Endothelial cell of umbilical vein (primary cell): Measurements from ENCODE around the gene KIF1B. TPM values are rescaled to one million over a fixed set of nuclear protein-coding genes. Genes with fewer than 3 reads are reported as not detected.

Experiments used
- BruUV-seq: library from RNA; stranded (reverse); fragments of 400-500 nt; replicated peaks from 2 replicates; lab custom pipeline; 2021; lab: Mats Ljungman, UMichigan
- CTCF ChIA-PET: fragments of 300-600, 350-600 bp; sonication (Branson Sonifier 250); formaldehyde crosslinking; loops from one replicate; lab custom pipeline; 2021; ENCODE audit warnings: antibody characterized with exemption, inconsistent platforms; lab: Charles Lee
- POLR2A ChIA-PET: fragments of 300-600, 350-600 bp; sonication (Branson Sonifier 250); formaldehyde crosslinking; loops from one replicate; lab custom pipeline; 2021; ENCODE audit warnings: antibody characterized with exemption, inconsistent platforms; lab: Charles Lee
- DNase-seq: peaks from one replicate; pipeline ENCODE4 v3.0.0-alpha.2; 2011; ENCODE audit warnings: low read depth, low spot score
- FAIRE-seq: peaks from 2 replicates; lab custom pipeline; 2011; peaks lifted over from hg19 to GRCh38; lab: Jason Lieb, UNC
- H2AFZ ChIP-seq: 2 replicates; pipeline ENCODE4 v1.6.0; 2012; ENCODE audit warnings: low read depth, low read length, control low read depth, inconsistent platforms
- H3K27ac ChIP-seq: 2 replicates; pipeline ENCODE4 v1.5.1; 2011; ENCODE audit warnings: low read depth, mild to moderate bottlenecking, control low read depth, low read length, moderate library complexity; ENCODE audit not compliant: insufficient read depth
- H3K27me3 ChIP-seq, 2 experiments: 2 replicates each; pipeline versions ENCODE4 v1.6.0 to v1.6.1; 2011; ENCODE audit warnings: low read length in 2 of 2, mixed read lengths in 1 of 2; ENCODE audit not compliant: control insufficient read depth in 2 of 2, insufficient read depth in 2 of 2
- H3K36me3 ChIP-seq, 2 experiments: 2 replicates in 1 of 2; 3 replicates in 1 of 2; pipeline ENCODE4 v1.5.1; 2011; ENCODE audit warnings: low read length in 2 of 2, mild to moderate bottlenecking in 1 of 2, moderate library complexity in 1 of 2; ENCODE audit not compliant: control insufficient read depth in 2 of 2, insufficient read depth in 2 of 2; ENCODE audit errors: extremely low read depth in 1 of 2
- H3K4me1 ChIP-seq: 3 replicates; pipeline ENCODE4 v1.5.1; 2011; ENCODE audit warnings: mild to moderate bottlenecking, low read length; ENCODE audit not compliant: control insufficient read depth, insufficient read depth; ENCODE audit errors: extremely low read depth
- H3K4me2 ChIP-seq: 2 replicates; pipeline ENCODE4 v1.6.1; 2011; ENCODE audit warnings: low read length, control low read depth, mixed read lengths; ENCODE audit not compliant: insufficient read depth
- H3K4me3 ChIP-seq, 3 experiments: fragments of 200-600 bp in 1 of 3; sonication (generic), shearing (Covaris generic) in 1 of 3; replicated peaks in 1 of 3; 2 replicates each; pipeline ENCODE4 v1.5.1; 2011 to 2016; ENCODE audit warnings: control low read depth in 3 of 3, low read length in 3 of 3, mild to moderate bottlenecking in 2 of 3, inconsistent platforms in 1 of 3, low read depth in 1 of 3, moderate library complexity in 1 of 3; ENCODE audit not compliant: insufficient read depth in 1 of 3
- H3K79me2 ChIP-seq: 2 replicates; pipeline ENCODE4 v1.6.0; 2012; ENCODE audit warnings: low read length, inconsistent platforms; ENCODE audit not compliant: control insufficient read depth, insufficient read depth
- H3K9ac ChIP-seq: replicated peaks from 2 replicates; pipeline ENCODE3; 2011; ENCODE audit warnings: low read length, control low read depth; ENCODE audit not compliant: insufficient read depth; ENCODE audit errors: extremely low read depth
- H3K9me1 ChIP-seq: replicated peaks from 3 replicates; pipeline ENCODE4 v1.6.0; 2011; ENCODE audit warnings: mild to moderate bottlenecking, low read length; ENCODE audit not compliant: control insufficient read depth, insufficient read depth; ENCODE audit errors: extremely low read depth
- H3K9me3 ChIP-seq: replicated peaks from 2 replicates; pipeline ENCODE4 v1.5.1; 2012; ENCODE audit warnings: low read length, inconsistent platforms; ENCODE audit not compliant: control insufficient read depth, insufficient read depth
- H4K20me1 ChIP-seq: replicated peaks from 2 replicates; pipeline ENCODE3; 2011; ENCODE audit warnings: mild to moderate bottlenecking, low read length; ENCODE audit not compliant: control insufficient read depth, insufficient read depth; ENCODE audit errors: extremely low read depth
- CTCF ChIP-seq, 2 donors: IDR thresholded peaks; 1 replicate in 1 of 2; 2 replicates in 1 of 2; pipeline ENCODE4 v1.5.1; 2011; ENCODE audit warnings: low read length in 2 of 2, mild to moderate bottlenecking in 2 of 2, moderate library complexity in 2 of 2, control low read depth in 1 of 2, inconsistent platforms in 1 of 2, low read depth in 1 of 2; ENCODE audit not compliant: insufficient read depth in 1 of 2; ENCODE audit errors: extremely low read depth in 1 of 2
- EZH2 ChIP-seq: IDR thresholded peaks from 2 replicates; pipeline ENCODE4 v1.6.1; 2012; ENCODE audit warnings: borderline replicate concordance, low read depth, mild to moderate bottlenecking, moderate library complexity, low read length, inconsistent platforms; ENCODE audit not compliant: severe bottlenecking
- FOS ChIP-seq: IDR thresholded peaks from 2 replicates; pipeline ENCODE4 v1.6.1; 2011; ENCODE audit warnings: mild to moderate bottlenecking, low read length, moderate library complexity, borderline replicate concordance; ENCODE audit not compliant: insufficient read depth
- GATA2 ChIP-seq: IDR thresholded peaks from 2 replicates; pipeline ENCODE4 v1.7.0; 2011; ENCODE audit warnings: low read depth, mild to moderate bottlenecking, moderate library complexity, mixed read lengths, low read length; ENCODE audit not compliant: insufficient read length, insufficient read depth
- JUN ChIP-seq: IDR thresholded peaks from 2 replicates; pipeline ENCODE4 v1.6.1; 2011; ENCODE audit warnings: borderline replicate concordance, low read depth; ENCODE audit not compliant: insufficient read length, insufficient read depth
- MAX ChIP-seq: IDR thresholded peaks from 2 replicates; pipeline ENCODE4 v1.6.1; 2011; ENCODE audit not compliant: insufficient read depth, insufficient read length
- MYC ChIP-seq: IDR thresholded peaks from one replicate; pipeline ENCODE4 v1.6.1; 2011; ENCODE audit warnings: mild to moderate bottlenecking, low read depth, low read length
- POLR2A ChIP-seq: IDR thresholded peaks from 2 replicates; pipeline ENCODE4 v1.6.1; 2012; ENCODE audit warnings: low read depth, mild to moderate bottlenecking, control low read depth, low read length
- POLR2AphosphoS5 ChIP-seq: IDR thresholded peaks from 2 replicates; pipeline ENCODE4 v1.6.1; 2012; ENCODE audit warnings: low read depth, mild to moderate bottlenecking, control low read depth, low read length, moderate library complexity; ENCODE audit not compliant: insufficient read depth
- dilution Hi-C: fragments of 300-500 bp; cut with MboI; formaldehyde crosslinking; loops from one replicate; pipeline ENCODE4 v1.15.0; 2019; ENCODE audit warnings: low sequenced_read_pairs; ENCODE audit not compliant: extremely low pct_ligation_motif_present
- intact Hi-C: fragments of 100-400 bp; cut with micrococcal nuclease; formaldehyde crosslinking; loops from one replicate; pipeline ENCODE4 v1.10.0; 2022
- polyA plus RNA-seq, 4 experiments: library from polyadenylated mRNA; depleted of rRNA in 3 of 4; stranded (reverse) in 3 of 4; unstranded in 1 of 4; fragments of >200 nt; gene quantifications; 2 replicates each; pipeline versions ENCODE4 v1.2.1 to v1.2.3, GENCODE V29; 2011 to 2012; ENCODE audit warnings: missing spikeins in 1 of 4
- total RNA-seq: library from RNA; stranded (reverse); gene quantifications from 2 replicates; pipeline ENCODE4 v1.2.3, GENCODE V29; 2021

The KIF1B gene
- total and polyA plus RNA-seq, 2 donors (not counting 3 experiments of a cell fraction or from before 2014, with no cell fraction given), result 14.8 to 58.6 TPM

- Histone ChIP-seq H3K27me3 (no peaks in the 10 kb centered on the region), H4K20me1 (no peaks in the 10 kb centered on the region), H3K4me1 (no peaks in the 10 kb centered on the region), H3K36me3 (peaks cover 0 to 14% of the 10 kb centered on the region in 2 experiments), H3K79me2 (no peaks in the 10 kb centered on the region), H3K27ac (no peak overlapping the region), H3K4me2 (no peak overlapping the region), H2AFZ (no peak overlapping the region), H3K9me1 (no peaks in the 10 kb centered on the region), H3K9me3 (no peaks in the 10 kb centered on the region), H3K4me3 (no peak overlapping the region), H3K9ac (no peak overlapping the region)
- dilution Hi-C loops (no loop called here), intact Hi-C loops (no loop called here)
- ChIA-PET POLR2A (no interaction called here), CTCF (no interaction called here)
- TF ChIP-seq MYC (no peak), GATA2 (no peak), CTCF (IDR thresholded peaks at IDR 0.05; ENCODE audit: extremely low read depth in 1 of 2, insufficient read depth in 1 of 2, low read depth in 1 of 2, low read length in 2 of 2) (no peak), EZH2 (no peak), POLR2AphosphoS5 (no peak), FOS (no peak), POLR2A (no peak), JUN (no peak), MAX (no peak)
- no peak for DNase-seq
- BruUV-seq, result no TSS peak
- no peak for FAIRE-seq
Observed at GRCh38 chr1:10168912-10169514, 41.4 kb upstream of the KIF1B start.
